ENCODE measurements around the gene DLG2. TPM values are rescaled to one million over a fixed set of nuclear protein-coding genes. Genes with fewer than 3 reads are reported as not detected.

Gene DLG2
- total and polyA plus RNA-seq, 2 donors (not counting 3 experiments of a cell fraction or from before 2014, with no cell fraction given) = 0.15 to 1.1 TPM

DNA sequence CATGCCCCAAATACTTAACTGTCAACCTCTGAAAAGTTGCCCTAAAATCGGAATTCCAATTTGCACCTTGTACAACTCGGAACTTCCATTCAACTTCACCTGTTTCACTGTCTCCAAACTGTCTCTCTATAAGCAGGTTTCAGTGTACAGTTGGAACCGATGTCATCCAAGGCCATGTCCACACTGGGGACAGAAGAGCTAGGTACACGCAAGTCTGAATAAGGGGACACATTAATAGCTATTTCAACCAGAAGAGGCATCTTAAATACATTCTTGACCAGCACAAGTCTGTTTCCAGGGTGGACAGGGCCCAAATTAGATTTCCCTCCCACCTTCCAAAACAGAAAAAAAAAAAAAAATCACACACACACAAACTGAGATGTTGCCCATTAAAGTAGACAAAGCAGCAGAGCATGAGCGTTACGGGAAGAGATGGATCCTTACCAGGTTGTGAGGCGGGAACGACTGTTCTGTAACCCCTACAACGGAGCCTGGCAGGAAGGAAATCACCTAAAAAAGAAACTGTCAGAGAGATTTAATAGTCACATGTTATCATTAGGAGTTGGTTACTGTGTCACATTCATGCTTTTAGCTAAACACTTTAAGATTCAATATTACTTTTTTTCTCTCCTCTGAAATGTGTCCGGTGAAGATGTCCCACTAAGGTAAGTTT lies 36.1 kb upstream of the DLG2 start:
- DNase-seq (ENCODE audit: low read depth, low spot score) = peak; percentile 22

DNA sequence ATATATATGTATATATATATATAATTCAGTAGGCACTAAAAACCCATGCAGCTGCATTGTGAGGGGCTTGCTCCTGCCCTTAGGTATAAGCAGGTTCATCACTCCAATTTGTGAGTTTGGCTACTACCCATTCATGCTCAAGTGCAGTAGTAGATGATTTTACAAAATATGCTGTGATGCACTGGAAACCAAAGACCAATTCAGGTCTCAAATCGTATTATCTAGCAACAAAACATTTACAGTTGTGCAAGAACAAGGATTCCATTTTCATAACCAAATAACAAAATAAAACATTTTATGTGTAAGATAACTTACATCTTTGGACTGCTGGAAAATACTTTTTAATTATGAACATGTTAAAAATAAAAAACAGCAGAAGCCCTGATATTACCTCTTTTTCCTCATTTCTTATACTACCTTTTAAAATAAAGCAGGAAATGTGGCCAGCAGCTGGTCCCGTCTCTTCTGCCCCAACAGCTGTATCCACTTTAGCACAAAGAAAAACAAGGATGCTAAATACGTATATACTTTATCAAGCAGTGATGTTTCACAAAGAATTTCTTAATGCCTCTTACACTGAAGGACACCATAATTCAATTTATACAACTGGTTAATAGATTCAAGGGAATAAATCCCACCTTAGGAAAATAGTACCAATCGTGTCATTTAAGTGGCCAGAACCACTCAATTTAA lies 35.0 kb upstream of the DLG2 start:
- DNase-seq (ENCODE audit: low read depth, low spot score) (peak; percentile 2), FAIRE-seq (no peak)
- no peaks in the 10 kb centered on the region for H3K9me1 ChIP-seq (replicated peaks; ENCODE audit: control insufficient read depth, extremely low read depth, insufficient read depth, low read length)
- ChIA-PET CTCF (interaction anchor here (1.1 kb wide), 2 partner anchors 14 to 34 kb away, joined by 3 to 4 read pairs; partner anchors contain the start of genes TMEM126A and TMEM126B), POLR2A (interaction anchor here (0.6 to 1.0 kb wide), 2 partner anchors 13 to 14 kb away, joined by 4 to 5 read pairs; partner anchors contain the start of gene TMEM126A)
- H3K9me3 ChIP-seq (replicated peaks; ENCODE audit: control insufficient read depth, insufficient read depth, low read length) = no peaks in the 10 kb centered on the region
- peaks cover 73% of the 10 kb centered on the region for H3K79me2 ChIP-seq (ENCODE audit: control insufficient read depth, insufficient read depth, low read length)
- H3K27me3 ChIP-seq (ENCODE audit: control insufficient read depth in 2 of 2, insufficient read depth in 2 of 2, low read length in 2 of 2) = no peaks in the 10 kb centered on the region
- H3K4me3 ChIP-seq (replicated peaks in 1 of 3; ENCODE audit: insufficient read depth in 1 of 3, low read depth in 1 of 3, low read length in 3 of 3) = peak overlapping the region; percentile 21 to 92 (median 40)
- peak overlapping the region; percentile 98 for H3K4me2 ChIP-seq (ENCODE audit: insufficient read depth, low read length)
- peaks cover 0 to 17% of the 10 kb centered on the region in 2 experiments for H3K36me3 ChIP-seq (ENCODE audit: control insufficient read depth in 2 of 2, extremely low read depth in 1 of 2, insufficient read depth in 2 of 2, low read length in 2 of 2)
- no peak overlapping the region for H2AFZ ChIP-seq (ENCODE audit: low read depth, low read length)
- no peak overlapping the region for H3K27ac ChIP-seq (ENCODE audit: insufficient read depth, low read depth, low read length)
- H3K9ac ChIP-seq (replicated peaks; ENCODE audit: extremely low read depth, insufficient read depth, low read length) = peak overlapping the region; percentile 94
- BruUV-seq (replicated peaks) = no TSS peak
- dilution Hi-C loops (cut with MboI; ENCODE audit: extremely low pct_ligation_motif_present, low sequenced_read_pairs) (no loop called here), intact Hi-C loops (cut with micrococcal nuclease) (loop anchor here (10.0 kb wide), 1 partner anchor 633 kb away; no protein-coding TSS in a partner anchor)
- H3K4me1 ChIP-seq (ENCODE audit: control insufficient read depth, extremely low read depth, insufficient read depth, low read length) = peaks cover 37% of the 10 kb centered on the region
- TF ChIP-seq MYC (IDR thresholded peaks at IDR 0.05; ENCODE audit: low read depth, low read length) = no peak
- TF ChIP-seq JUN (IDR thresholded peaks at IDR 0.05; ENCODE audit: borderline replicate concordance, insufficient read depth, insufficient read length, low read depth) = no peak
- no peak for TF ChIP-seq FOS (IDR thresholded peaks at IDR 0.05; ENCODE audit: borderline replicate concordance, insufficient read depth, low read length)
- TF ChIP-seq, protein P1, sequence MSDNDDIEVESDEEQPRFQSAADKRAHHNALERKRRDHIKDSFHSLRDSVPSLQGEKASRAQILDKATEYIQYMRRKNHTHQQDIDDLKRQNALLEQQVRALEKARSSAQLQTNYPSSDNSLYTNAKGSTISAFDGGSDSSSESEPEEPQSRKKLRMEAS (IDR thresholded peaks at IDR 0.05; ENCODE audit: insufficient read depth, insufficient read length) = no peak
- TF ChIP-seq EZH2 (IDR thresholded peaks at IDR 0.05; ENCODE audit: borderline replicate concordance, low read depth, low read length, severe bottlenecking) = no peak
- TF ChIP-seq POLR2AphosphoS5 (IDR thresholded peaks at IDR 0.05; ENCODE audit: insufficient read depth, low read depth, low read length) = no peak
- no peak for TF ChIP-seq POLR2A (IDR thresholded peaks at IDR 0.05; ENCODE audit: low read depth, low read length)
- no peak for TF ChIP-seq GATA2 (IDR thresholded peaks at IDR 0.05; ENCODE audit: insufficient read depth, insufficient read length, low read depth, low read length)
- TF ChIP-seq, protein P2, sequence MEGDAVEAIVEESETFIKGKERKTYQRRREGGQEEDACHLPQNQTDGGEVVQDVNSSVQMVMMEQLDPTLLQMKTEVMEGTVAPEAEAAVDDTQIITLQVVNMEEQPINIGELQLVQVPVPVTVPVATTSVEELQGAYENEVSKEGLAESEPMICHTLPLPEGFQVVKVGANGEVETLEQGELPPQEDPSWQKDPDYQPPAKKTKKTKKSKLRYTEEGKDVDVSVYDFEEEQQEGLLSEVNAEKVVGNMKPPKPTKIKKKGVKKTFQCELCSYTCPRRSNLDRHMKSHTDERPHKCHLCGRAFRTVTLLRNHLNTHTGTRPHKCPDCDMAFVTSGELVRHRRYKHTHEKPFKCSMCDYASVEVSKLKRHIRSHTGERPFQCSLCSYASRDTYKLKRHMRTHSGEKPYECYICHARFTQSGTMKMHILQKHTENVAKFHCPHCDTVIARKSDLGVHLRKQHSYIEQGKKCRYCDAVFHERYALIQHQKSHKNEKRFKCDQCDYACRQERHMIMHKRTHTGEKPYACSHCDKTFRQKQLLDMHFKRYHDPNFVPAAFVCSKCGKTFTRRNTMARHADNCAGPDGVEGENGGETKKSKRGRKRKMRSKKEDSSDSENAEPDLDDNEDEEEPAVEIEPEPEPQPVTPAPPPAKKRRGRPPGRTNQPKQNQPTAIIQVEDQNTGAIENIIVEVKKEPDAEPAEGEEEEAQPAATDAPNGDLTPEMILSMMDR (IDR thresholded peaks at IDR 0.05; ENCODE audit: extremely low read depth in 1 of 2, insufficient read depth in 1 of 2, low read depth in 1 of 2, low read length in 2 of 2) = no peak
- peaks cover 16% of the 10 kb centered on the region for H4K20me1 ChIP-seq (replicated peaks; ENCODE audit: control insufficient read depth, extremely low read depth, insufficient read depth, low read length)

More for the DNA sequence above, 36.1 kb upstream of the DLG2 start:
- CTCF ChIA-PET = interaction anchor here (1.1 to 1.3 kb wide), 3 partner anchors 10 to 35 kb away, joined by 3 to 5 read pairs (median 5); partner anchors contain the start of genes TMEM126A and TMEM126B
- Histone ChIP-seq H3K4me2 (ENCODE audit: insufficient read depth, low read length) (peak overlapping the region; percentile 98), H3K79me2 (ENCODE audit: control insufficient read depth, insufficient read depth, low read length) (peaks cover 63% of the 10 kb centered on the region), H3K9me1 (replicated peaks; ENCODE audit: control insufficient read depth, extremely low read depth, insufficient read depth, low read length) (no peaks in the 10 kb centered on the region), H3K9me3 (replicated peaks; ENCODE audit: control insufficient read depth, insufficient read depth, low read length) (no peaks in the 10 kb centered on the region), H3K9ac (replicated peaks; ENCODE audit: extremely low read depth, insufficient read depth, low read length) (peak overlapping the region; percentile 94), H4K20me1 (replicated peaks; ENCODE audit: control insufficient read depth, extremely low read depth, insufficient read depth, low read length) (peaks cover 16% of the 10 kb centered on the region), H3K4me3 (replicated peaks in 1 of 3; ENCODE audit: insufficient read depth in 1 of 3, low read depth in 1 of 3, low read length in 3 of 3) (peak overlapping the region; percentile 40 to 92 (median 66)), H3K4me1 (ENCODE audit: control insufficient read depth, extremely low read depth, insufficient read depth, low read length) (peaks cover 35% of the 10 kb centered on the region), H3K36me3 (ENCODE audit: control insufficient read depth in 2 of 2, extremely low read depth in 1 of 2, insufficient read depth in 2 of 2, low read length in 2 of 2) (peaks cover 0 to 17% of the 10 kb centered on the region in 2 experiments), H3K27me3 (ENCODE audit: control insufficient read depth in 2 of 2, insufficient read depth in 2 of 2, low read length in 2 of 2) (no peaks in the 10 kb centered on the region), H3K27ac (ENCODE audit: insufficient read depth, low read depth, low read length) (peak overlapping the region; percentile 91), H2AFZ (ENCODE audit: low read depth, low read length) (no peak overlapping the region)
- no peak for FAIRE-seq
- POLR2A ChIA-PET = no interaction called here
- intact Hi-C loops (cut with micrococcal nuclease) (loop anchor here (1.0 to 10.0 kb wide), 2 partner anchors 68 to 632 kb away; no protein-coding TSS in a partner anchor), dilution Hi-C loops (cut with MboI; ENCODE audit: extremely low pct_ligation_motif_present, low sequenced_read_pairs) (no loop called here)
- TF ChIP-seq POLR2A (IDR thresholded peaks at IDR 0.05; ENCODE audit: low read depth, low read length) (no peak), EZH2 (IDR thresholded peaks at IDR 0.05; ENCODE audit: borderline replicate concordance, low read depth, low read length, severe bottlenecking) (no peak), POLR2AphosphoS5 (IDR thresholded peaks at IDR 0.05; ENCODE audit: insufficient read depth, low read depth, low read length) (no peak), FOS (IDR thresholded peaks at IDR 0.05; ENCODE audit: borderline replicate concordance, insufficient read depth, low read length) (no peak), JUN (IDR thresholded peaks at IDR 0.05; ENCODE audit: borderline replicate concordance, insufficient read depth, insufficient read length, low read depth) (no peak), GATA2 (IDR thresholded peaks at IDR 0.05; ENCODE audit: insufficient read depth, insufficient read length, low read depth, low read length) (no peak)
- TF ChIP-seq, protein P1 (IDR thresholded peaks at IDR 0.05; ENCODE audit: insufficient read depth, insufficient read length) = no peak
- BruUV-seq (replicated peaks) = TSS peak; percentile 29
